Measurements from ENCODE around the gene MARCHF3.

- TF ChIP-seq EZH2 (IDR thresholded peaks at IDR 0.05; ENCODE audit: borderline replicate concordance, low read depth, low read length, severe bottlenecking) (no peak), CTCF (IDR thresholded peaks at IDR 0.05; ENCODE audit: extremely low read depth in 1 of 2, insufficient read depth in 1 of 2, low read depth in 1 of 2, low read length in 2 of 2) (no peak), POLR2A (IDR thresholded peaks at IDR 0.05; ENCODE audit: low read depth, low read length) (no peak), POLR2AphosphoS5 (IDR thresholded peaks at IDR 0.05; ENCODE audit: insufficient read depth, low read depth, low read length) (no peak), JUN (IDR thresholded peaks at IDR 0.05; ENCODE audit: borderline replicate concordance, insufficient read depth, insufficient read length, low read depth) (no peak), MYC (IDR thresholded peaks at IDR 0.05; ENCODE audit: low read depth, low read length) (no peak), MAX (IDR thresholded peaks at IDR 0.05; ENCODE audit: insufficient read depth, insufficient read length) (no peak), GATA2 (IDR thresholded peaks at IDR 0.05; ENCODE audit: insufficient read depth, insufficient read length, low read depth, low read length) (no peak)
These were observed 193.6 kb downstream of the MARCHF3 start for GRCh38 chr5:126836778-126837177.

All from endothelial cell of umbilical vein (primary cell).